GM19351 (cell line): ENCODE data around the gene ZDHHC16.
"Not testable (repeated sequence)": the region's sequence is repeated elsewhere in the genome, so short reads cannot be mapped to it uniquely, and the experiment has no call there.

ENCODE experiments used
- ATAC-seq: cut with Tn5 transposase; IDR thresholded peaks from one replicate; pipeline ENCODE4 v1.9.1; 2021; ENCODE audit warnings: mild to moderate bottlenecking, moderate library complexity; ENCODE audit not compliant: unreplicated experiment

Gene ZDHHC16

GRCh38 chr10:97475936-97476594 lies 30.1 kb downstream of the ZDHHC16 start:
- no peak for ATAC-seq

GRCh38 chr10:97479410-97479809 lies 33.4 kb downstream of the ZDHHC16 start:
- not testable (repeated sequence) for ATAC-seq

- ATAC-seq, result no peak
These were observed 34.0 kb downstream of the ZDHHC16 start for GRCh38 chr10:97479939-97480338.

DNA sequence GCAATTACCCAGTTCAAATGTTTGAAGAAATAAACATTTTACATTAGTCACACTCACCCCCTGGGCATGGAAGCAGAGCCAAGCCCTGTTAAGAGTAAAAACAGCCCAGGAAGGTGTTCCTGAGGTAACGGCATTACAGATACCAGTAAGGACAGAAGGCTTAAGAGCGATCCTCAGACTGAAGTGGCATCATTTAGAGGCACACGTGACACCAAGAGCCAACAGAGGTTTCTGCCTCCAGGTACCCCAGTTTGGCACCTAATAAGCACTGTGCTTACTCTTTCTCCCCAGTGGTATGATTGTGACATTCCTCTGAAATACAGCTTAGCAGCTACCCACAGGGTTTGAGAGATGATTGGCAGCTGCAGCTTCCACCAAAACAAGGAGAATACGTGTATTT lies 35.1 kb downstream of the ZDHHC16 start:
- ATAC-seq, result no peak

- no peak for ATAC-seq
These were observed 36.4 kb downstream of the ZDHHC16 start for GRCh38 chr10:97482381-97482780.

GRCh38 chr10:97483506-97483905 lies 37.5 kb downstream of the ZDHHC16 start:
- no peak for ATAC-seq

DNA sequence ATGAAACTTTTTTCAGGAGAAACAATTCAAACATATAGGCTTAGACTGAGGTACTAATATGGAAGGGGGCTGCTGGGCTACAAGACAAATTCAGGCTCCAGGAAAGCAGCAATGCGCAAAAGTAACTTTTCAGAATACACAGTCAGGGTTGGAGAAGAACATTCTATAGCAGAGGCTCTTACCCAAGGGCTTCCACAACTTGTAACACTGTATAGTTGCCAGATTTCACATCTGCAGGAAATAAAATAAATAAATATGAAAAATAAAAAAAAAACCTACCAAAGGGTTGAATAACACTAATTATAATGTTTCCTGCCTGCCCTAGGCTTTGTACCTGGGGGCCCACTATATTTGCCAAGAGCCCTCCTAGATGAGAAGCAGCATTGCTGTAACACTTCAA lies 37.9 kb downstream of the ZDHHC16 start:
- no peak for ATAC-seq

- no peak for ATAC-seq
These were observed 39.8 kb downstream of the ZDHHC16 start for GRCh38 chr10:97485647-97486281.

GRCh38 chr10:97490592-97490991 lies 44.6 kb downstream of the ZDHHC16 start:
- ATAC-seq, result no peak

DNA sequence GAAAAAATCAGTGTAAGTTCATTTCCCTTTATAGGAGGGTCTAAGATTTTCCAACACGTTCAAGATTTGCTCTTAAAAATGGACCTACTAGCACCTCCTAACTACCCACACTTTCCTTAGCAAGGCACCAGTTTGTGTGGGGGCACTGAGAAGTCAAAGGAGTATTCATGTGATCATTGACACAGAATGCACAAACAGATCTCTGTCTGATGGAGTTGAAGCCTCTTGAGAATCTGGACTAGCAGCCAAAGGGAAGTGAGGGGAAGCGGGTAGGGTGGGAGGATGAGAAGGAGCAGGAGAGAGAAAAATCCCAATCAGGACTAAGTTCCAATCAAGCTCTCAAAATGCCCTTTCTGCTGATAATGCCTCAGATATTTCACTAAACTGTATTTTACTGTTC lies 48.2 kb downstream of the ZDHHC16 start:
- ATAC-seq, result no peak

GRCh38 chr10:97494863-97495506 lies 49.0 kb downstream of the ZDHHC16 start:
- ATAC-seq, result no peak

GRCh38 chr10:97497572-97498075 lies 51.6 kb downstream of the ZDHHC16 start:
- ATAC-seq, result peak; percentile 43

DNA sequence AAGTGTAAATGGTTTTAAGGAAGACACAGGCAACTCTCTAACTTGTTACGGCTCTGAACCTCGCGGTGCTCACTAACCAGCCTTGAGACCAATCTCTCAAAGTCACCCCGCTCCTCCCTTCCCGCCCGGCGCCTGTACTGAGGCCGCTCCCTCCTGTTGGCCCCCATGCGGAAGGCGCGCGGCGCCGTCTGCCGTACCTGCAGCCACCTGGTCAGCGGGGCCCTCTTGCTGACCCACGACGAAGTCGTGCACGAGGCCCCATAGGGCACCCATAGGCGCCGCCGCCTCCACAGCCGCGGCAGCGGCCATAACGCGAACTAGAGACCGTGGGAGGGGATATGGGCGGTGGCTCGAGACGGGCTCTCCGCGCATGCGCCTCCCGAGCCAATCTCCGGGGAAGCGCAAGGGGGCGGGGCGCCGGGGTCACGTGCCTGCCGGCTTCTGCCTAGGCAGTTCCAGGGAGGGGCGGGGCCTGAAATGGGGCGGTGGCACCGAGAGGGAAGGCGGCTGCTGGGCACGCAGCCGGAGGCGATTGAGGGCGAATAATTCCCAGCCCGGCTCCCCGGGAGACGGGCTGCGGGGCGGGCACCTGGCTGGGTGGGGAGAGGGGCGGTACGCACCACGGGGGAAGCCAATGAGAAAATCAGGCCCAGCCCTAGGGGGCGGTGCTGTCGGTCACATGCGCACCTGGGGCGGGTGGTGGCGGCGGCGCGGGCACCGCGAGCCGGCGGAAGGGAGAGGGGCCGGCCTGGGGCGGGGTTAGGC lies 52.3 kb downstream of the ZDHHC16 start, which contains the start of gene MMS19:
Gene MMS19 (minus strand): TSS at position 347 of the 765 bp plus-strand sequence. CDS start 38 bp downstream, at position 309.
- ATAC-seq, result peak; percentile 90

GRCh38 chr10:97498841-97499560 lies 53.0 kb downstream of the ZDHHC16 start, which contains the start of gene UBTD1:
Gene UBTD1 (plus strand): TSS chr10:97498924. CDS start chr10:97499204, 280 bp downstream.
- ATAC-seq, result no peak

GRCh38 chr10:97499561-97500296 lies 53.8 kb downstream of the ZDHHC16 start:
- no peak for ATAC-seq

GRCh38 chr10:97500297-97500575 lies 54.3 kb downstream of the ZDHHC16 start:
- ATAC-seq, result no peak

DNA sequence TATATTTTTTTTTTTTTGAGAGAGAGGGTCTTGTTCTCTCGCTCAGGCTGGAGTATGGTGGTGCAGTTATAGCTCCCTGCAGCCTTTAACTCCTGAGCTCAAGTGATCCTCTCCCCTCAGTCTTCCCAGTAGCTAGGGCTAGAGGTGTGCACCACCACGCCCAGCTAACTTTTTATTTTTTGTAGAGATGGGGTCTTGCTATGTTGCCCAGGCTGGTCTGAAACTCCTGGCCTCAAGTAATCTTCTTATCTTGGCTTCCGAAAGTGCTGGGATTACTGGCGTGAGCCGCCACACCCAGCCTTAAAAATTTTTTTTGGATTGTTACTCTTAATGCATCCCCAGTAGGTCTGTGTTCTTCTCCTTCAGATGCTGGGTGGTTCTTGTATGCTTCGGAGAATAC lies 56.9 kb downstream of the ZDHHC16 start:
- no peak for ATAC-seq

- ATAC-seq, result no peak
These were observed 57.4 kb downstream of the ZDHHC16 start for GRCh38 chr10:97503406-97503805.

- no peak for ATAC-seq
These were observed 59.2 kb downstream of the ZDHHC16 start for GRCh38 chr10:97505152-97505551.
